HCT116 (cell line): ENCODE results near the gene MARCHF2. TPM values are rescaled to one million over a fixed set of nuclear protein-coding genes. Genes with fewer than 3 reads are reported as not detected.

Experiments
- ATAC-seq: fragments of 200-7000 bp; cut with Tn5 transposase; 2 replicates; pipeline ENCODE4 v1.9.1; 2020; ENCODE audit warnings: mild to moderate bottlenecking, moderate library complexity
- BruUV-seq: library from RNA; stranded (reverse); fragments of 400-500 nt; replicated peaks from 2 replicates; lab custom pipeline; 2021; lab: Mats Ljungman, UMichigan
- CTCF ChIA-PET: fragments of 300-600 bp; sonication (Branson Sonifier 250); formaldehyde crosslinking; loops from one replicate; lab custom pipeline; 2021; ENCODE audit warnings: antibody characterized with exemption; lab: Charles Lee
- POLR2A ChIA-PET: fragments of 300-600, 350-600 bp; sonication (Branson Sonifier 250); formaldehyde crosslinking; loops from one replicate; lab custom pipeline; 2021; ENCODE audit warnings: antibody characterized with exemption; lab: Charles Lee
- RAD21 ChIA-PET, 2 experiments: fragments of 300-600 bp; sonication (Branson Sonifier 250); formaldehyde crosslinking; loops; one replicate each; lab custom pipeline; 2023; ENCODE audit warnings: low total read pairs in 2 of 2; ENCODE audit not compliant: uncharacterized antibody in 2 of 2, unreplicated experiment in 2 of 2, low non-redundant PET in 1 of 2; lab: Charles Lee
- DNase-seq: peaks from one replicate; pipeline ENCODE4 v3.0.0-alpha.2; 2010; ENCODE audit warnings: low read depth, low spot score
- H2AFZ ChIP-seq: fragments of 200-600 bp; shearing (Covaris generic), sonication (generic); 2 replicates; pipeline ENCODE4 v1.6.1; 2017; ENCODE audit warnings: low read depth, mixed run types, mixed read lengths, antibody characterized with exemption, low read length; ENCODE audit not compliant: poor library complexity, severe bottlenecking
- H3K27ac ChIP-seq: 2 replicates; pipeline ENCODE4 v1.5.1; 2012; ENCODE audit warnings: low read depth, low read length
- H3K27me3 ChIP-seq: fragments of 200-600 bp; sonication (generic); 2 replicates; pipeline ENCODE4 v1.6.1; 2016; ENCODE audit warnings: mixed run types, low read length, mixed read lengths; ENCODE audit not compliant: insufficient read depth
- H3K36me3 ChIP-seq, 2 experiments: fragments of 200-500 bp in 1 of 2; fragments of 200-600 bp in 1 of 2; sonication (Bioruptor generic) in 1 of 2; sonication (generic) in 1 of 2; 2 replicates each; pipeline versions ENCODE4 v1.5.1 to v1.6.1; 2014 to 2016; ENCODE audit warnings: low read length in 2 of 2, inconsistent platforms in 1 of 2, mixed read lengths in 1 of 2, mixed run types in 1 of 2; ENCODE audit not compliant: insufficient read depth in 2 of 2, control insufficient read depth in 1 of 2
- H3K4me1 ChIP-seq, 2 experiments: fragments of 200-600 bp in 1 of 2; sonication (generic) in 1 of 2; 2 replicates each; pipeline versions ENCODE4 v1.5.1 to v1.6.1; 2012 to 2017; ENCODE audit warnings: low read length in 2 of 2, inconsistent platforms in 1 of 2, mild to moderate bottlenecking in 1 of 2, mixed read lengths in 1 of 2, mixed run types in 1 of 2, moderate library complexity in 1 of 2; ENCODE audit not compliant: insufficient read depth in 2 of 2, control insufficient read depth in 1 of 2
- H3K4me2 ChIP-seq: fragments of 200-600 bp; sonication (generic); 2 replicates; pipeline ENCODE4 v1.6.1; 2017; ENCODE audit warnings: mixed run types, low read length, mixed read lengths
- H3K4me3 ChIP-seq, 2 experiments: fragments of 200-600 bp in 1 of 2; sonication (generic) in 1 of 2; replicated peaks in 1 of 2; 2 replicates each; pipeline ENCODE4 v1.5.1; 2011 to 2016; ENCODE audit warnings: low read length in 2 of 2, control low read depth in 1 of 2, low read depth in 1 of 2, mild to moderate bottlenecking in 1 of 2, mixed read lengths in 1 of 2, mixed run types in 1 of 2
- H3K79me2 ChIP-seq: fragments of 200-600 bp; sonication (generic); 2 replicates; pipeline ENCODE4 v1.6.1; 2017; ENCODE audit warnings: mild to moderate bottlenecking, mixed run types, low read length, moderate library complexity, mixed read lengths; ENCODE audit not compliant: insufficient read depth
- H3K9ac ChIP-seq: fragments of 200-600 bp; sonication (generic); 2 replicates; pipeline ENCODE4 v1.6.1; 2016; ENCODE audit warnings: low read length, mixed read lengths
- H3K9me2 ChIP-seq: fragments of 200-600 bp; sonication (generic), shearing (Covaris generic); 2 replicates; pipeline ENCODE4 v1.6.1; 2017; ENCODE audit warnings: mixed run types, mild to moderate bottlenecking, moderate library complexity; ENCODE audit not compliant: insufficient read depth
- H3K9me3 ChIP-seq, 2 experiments: fragments of 200-500 bp in 1 of 2; fragments of 200-600 bp in 1 of 2; sonication (Bioruptor generic) in 1 of 2; sonication (generic) in 1 of 2; 2 replicates each; pipeline ENCODE4 v1.6.1; 2014 to 2017; ENCODE audit warnings: low read length in 2 of 2, mixed read lengths in 2 of 2, inconsistent platforms in 1 of 2, low read depth in 1 of 2, mild to moderate bottlenecking in 1 of 2, mixed run types in 1 of 2, moderate library complexity in 1 of 2; ENCODE audit not compliant: control insufficient read depth in 1 of 2, insufficient read depth in 1 of 2
- H4K20me1 ChIP-seq: fragments of 200-600 bp; sonication (generic), shearing (Covaris generic); 2 replicates; pipeline ENCODE4 v1.6.1; 2017; ENCODE audit warnings: mixed run types, mild to moderate bottlenecking, moderate library complexity; ENCODE audit not compliant: insufficient read depth
- EGR1 ChIP-seq: IDR thresholded peaks from 2 replicates; pipeline ENCODE4 v1.6.1; 2012; ENCODE audit warnings: low read depth
- EZH2 ChIP-seq: fragments of 200-600 bp; sonication (generic); IDR thresholded peaks from 2 replicates; pipeline ENCODE4 v1.6.1; 2017; ENCODE audit warnings: antibody characterized with exemption, mixed run types
- JUND ChIP-seq: IDR thresholded peaks from 2 replicates; pipeline ENCODE4 v1.6.1; 2012
- RAD21 ChIP-seq: IDR thresholded peaks from 2 replicates; pipeline ENCODE4 v1.6.1; 2012; ENCODE audit warnings: low read depth, mild to moderate bottlenecking
- SIN3A ChIP-seq: IDR thresholded peaks from 2 replicates; pipeline ENCODE4 v1.6.1; 2012; ENCODE audit warnings: low read depth
- SRF ChIP-seq: IDR thresholded peaks from 2 replicates; pipeline ENCODE4 v1.6.1; 2012; ENCODE audit warnings: low read depth
- TCF7L2 ChIP-seq: IDR thresholded peaks from 2 replicates; pipeline ENCODE4 v1.7.0; 2011; ENCODE audit warnings: borderline replicate concordance, inconsistent platforms; ENCODE audit not compliant: insufficient read depth, insufficient read length; ENCODE audit errors: extremely low read depth
- YY1 ChIP-seq: IDR thresholded peaks from 2 replicates; pipeline ENCODE4 v1.6.1; 2011; ENCODE audit warnings: low read length, low read depth, moderate library complexity, mild to moderate bottlenecking; ENCODE audit not compliant: insufficient replicate concordance; ENCODE audit errors: extremely low read depth
- ZFX ChIP-seq: fragments of 450-650 bp; IDR thresholded peaks from 2 replicates; pipeline ENCODE4 v1.6.1; 2017
- ZNF274 ChIP-seq: fragments of 200-500 bp; sonication (Bioruptor generic); IDR thresholded peaks from 2 replicates; pipeline ENCODE4 v1.6.1; 2014; ENCODE audit warnings: mild to moderate bottlenecking, low read depth, low read length, inconsistent platforms
- intact Hi-C: fragments of 100-400 bp; cut with micrococcal nuclease; formaldehyde crosslinking; loops from 2 replicates; pipeline ENCODE4 v1.10.0; 2022
- total RNA-seq: library from RNA; stranded (reverse); gene quantifications from one replicate; pipeline ENCODE4 v1.2.1, GENCODE V29; 2021; ENCODE audit not compliant: unreplicated experiment
- TF ChIP-seq, protein P1 (sequence below): IDR thresholded peaks from 2 replicates; pipeline ENCODE4 v1.6.1; 2012
- TF ChIP-seq, protein P2 (sequence below), 3 experiments: fragments of 200-600 bp in 1 of 3; sonication (generic) in 1 of 3; IDR thresholded peaks in 2 of 3; conservative IDR thresholded peaks in 1 of 3; 2 replicates each; pipeline ENCODE4 v1.5.1; 2012 to 2017; ENCODE audit warnings: low read depth in 2 of 3, low read length in 2 of 3, antibody characterized with exemption in 1 of 3, borderline replicate concordance in 1 of 3, control low read depth in 1 of 3, mild to moderate bottlenecking in 1 of 3, mixed read lengths in 1 of 3, mixed run types in 1 of 3, moderate library complexity in 1 of 3; ENCODE audit not compliant: insufficient read depth in 1 of 3
- TF ChIP-seq, protein P3 (sequence below): IDR thresholded peaks from 2 replicates; pipeline ENCODE4 v1.6.1; 2012; ENCODE audit warnings: low read depth

MARCHF2 gene
- total RNA-seq, 1 experiment from 2014 or later: 22.5 TPM

DNA sequence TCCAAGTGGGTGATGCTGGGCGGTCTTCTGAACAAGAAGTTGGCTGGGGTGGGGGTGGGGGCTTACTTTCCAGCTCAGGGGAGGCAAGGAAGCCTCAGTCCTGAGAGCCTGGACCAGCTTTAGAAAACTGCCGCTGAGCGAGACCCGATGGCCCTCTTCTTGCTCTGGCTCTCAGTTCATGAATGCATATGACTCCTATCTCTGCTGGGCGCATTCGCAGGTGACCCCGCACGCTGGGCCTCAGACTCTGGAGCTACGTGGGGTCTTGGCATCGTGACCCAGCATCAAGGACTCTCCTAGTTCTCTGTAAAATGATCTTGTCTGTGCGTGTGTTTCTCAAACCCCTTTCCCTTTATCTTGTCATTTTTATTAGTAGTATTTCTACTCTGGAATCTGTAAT lies 69.6 kb downstream of the MARCHF2 start:
- RAD21 ChIA-PET: no interaction called here
- no TSS peak for BruUV-seq
- Histone ChIP-seq H3K9me2 (no peaks in the 10 kb centered on the region), H2AFZ (no peak overlapping the region), H3K79me2 (peaks cover 79% of the 10 kb centered on the region), H3K4me2 (no peak overlapping the region), H3K4me1 (no peaks in the 10 kb centered on the region), H3K9ac (no peak overlapping the region), H3K27me3 (no peaks in the 10 kb centered on the region), H3K4me3 (no peak overlapping the region), H3K27ac (no peak overlapping the region), H3K9me3 (no peaks in the 10 kb centered on the region), H4K20me1 (no peaks in the 10 kb centered on the region; the same call in 1 of the 2 replicates), H3K36me3 (peaks cover 31 to 52% of the 10 kb centered on the region in 2 experiments)
- ATAC-seq (no peak), DNase-seq (no peak)
- no peak for TF ChIP-seq RAD21
- TF ChIP-seq TCF7L2: no peak
- CTCF ChIA-PET: no interaction called here
- intact Hi-C loops: no loop called here
- POLR2A ChIA-PET: interaction anchor here (1.7 kb wide), 1 partner anchor 12 kb away, joined by 3 read pairs; no protein-coding TSS in a partner anchor

DNA sequence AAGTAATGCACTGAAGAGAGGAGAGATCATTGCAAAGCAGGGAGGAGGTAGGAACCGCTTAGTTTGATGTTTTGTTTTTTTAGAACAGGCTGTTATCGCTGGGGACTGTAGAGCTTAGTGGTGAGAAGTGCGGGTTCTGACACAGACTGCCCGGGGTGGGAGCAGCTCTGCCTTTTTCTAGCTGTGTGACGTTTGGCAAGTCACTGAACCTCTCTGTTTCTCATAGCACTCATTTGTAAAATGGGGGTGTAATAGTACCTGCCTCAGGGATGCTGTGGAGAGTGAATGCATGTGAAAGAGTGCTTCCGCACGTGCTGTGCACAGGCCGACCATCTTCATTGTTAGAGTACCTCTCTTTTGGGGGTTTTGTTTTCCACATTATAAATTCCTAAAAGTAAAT lies 70.1 kb downstream of the MARCHF2 start:
- BruUV-seq: no TSS peak
- Histone ChIP-seq H3K9ac (no peak overlapping the region), H3K4me1 (no peaks in the 10 kb centered on the region), H3K9me3 (no peaks in the 10 kb centered on the region), H3K9me2 (no peaks in the 10 kb centered on the region)
- ATAC-seq: no peak
- CTCF ChIA-PET: no interaction called here
- TF ChIP-seq, protein P1, sequence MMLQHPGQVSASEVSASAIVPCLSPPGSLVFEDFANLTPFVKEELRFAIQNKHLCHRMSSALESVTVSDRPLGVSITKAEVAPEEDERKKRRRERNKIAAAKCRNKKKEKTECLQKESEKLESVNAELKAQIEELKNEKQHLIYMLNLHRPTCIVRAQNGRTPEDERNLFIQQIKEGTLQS: no peak
- TF ChIP-seq YY1: no peak
- no peak for TF ChIP-seq ZNF274
- TF ChIP-seq EZH2: no peak
- TF ChIP-seq SIN3A: no peak
- no peak for TF ChIP-seq EGR1
- TF ChIP-seq JUND: no peak
- no peak for TF ChIP-seq SRF
- TF ChIP-seq, protein P2, sequence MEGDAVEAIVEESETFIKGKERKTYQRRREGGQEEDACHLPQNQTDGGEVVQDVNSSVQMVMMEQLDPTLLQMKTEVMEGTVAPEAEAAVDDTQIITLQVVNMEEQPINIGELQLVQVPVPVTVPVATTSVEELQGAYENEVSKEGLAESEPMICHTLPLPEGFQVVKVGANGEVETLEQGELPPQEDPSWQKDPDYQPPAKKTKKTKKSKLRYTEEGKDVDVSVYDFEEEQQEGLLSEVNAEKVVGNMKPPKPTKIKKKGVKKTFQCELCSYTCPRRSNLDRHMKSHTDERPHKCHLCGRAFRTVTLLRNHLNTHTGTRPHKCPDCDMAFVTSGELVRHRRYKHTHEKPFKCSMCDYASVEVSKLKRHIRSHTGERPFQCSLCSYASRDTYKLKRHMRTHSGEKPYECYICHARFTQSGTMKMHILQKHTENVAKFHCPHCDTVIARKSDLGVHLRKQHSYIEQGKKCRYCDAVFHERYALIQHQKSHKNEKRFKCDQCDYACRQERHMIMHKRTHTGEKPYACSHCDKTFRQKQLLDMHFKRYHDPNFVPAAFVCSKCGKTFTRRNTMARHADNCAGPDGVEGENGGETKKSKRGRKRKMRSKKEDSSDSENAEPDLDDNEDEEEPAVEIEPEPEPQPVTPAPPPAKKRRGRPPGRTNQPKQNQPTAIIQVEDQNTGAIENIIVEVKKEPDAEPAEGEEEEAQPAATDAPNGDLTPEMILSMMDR (IDR thresholded peaks at IDR 0.05 in 2 of 3, conservative IDR thresholded peaks at IDR 0.05 in 1 of 3; ENCODE audit: borderline replicate concordance in 1 of 3, insufficient read depth in 1 of 3, low read depth in 2 of 3, low read length in 2 of 3): no peak
- TF ChIP-seq RAD21: no peak
- no peak for TF ChIP-seq TCF7L2
- TF ChIP-seq, protein P3, sequence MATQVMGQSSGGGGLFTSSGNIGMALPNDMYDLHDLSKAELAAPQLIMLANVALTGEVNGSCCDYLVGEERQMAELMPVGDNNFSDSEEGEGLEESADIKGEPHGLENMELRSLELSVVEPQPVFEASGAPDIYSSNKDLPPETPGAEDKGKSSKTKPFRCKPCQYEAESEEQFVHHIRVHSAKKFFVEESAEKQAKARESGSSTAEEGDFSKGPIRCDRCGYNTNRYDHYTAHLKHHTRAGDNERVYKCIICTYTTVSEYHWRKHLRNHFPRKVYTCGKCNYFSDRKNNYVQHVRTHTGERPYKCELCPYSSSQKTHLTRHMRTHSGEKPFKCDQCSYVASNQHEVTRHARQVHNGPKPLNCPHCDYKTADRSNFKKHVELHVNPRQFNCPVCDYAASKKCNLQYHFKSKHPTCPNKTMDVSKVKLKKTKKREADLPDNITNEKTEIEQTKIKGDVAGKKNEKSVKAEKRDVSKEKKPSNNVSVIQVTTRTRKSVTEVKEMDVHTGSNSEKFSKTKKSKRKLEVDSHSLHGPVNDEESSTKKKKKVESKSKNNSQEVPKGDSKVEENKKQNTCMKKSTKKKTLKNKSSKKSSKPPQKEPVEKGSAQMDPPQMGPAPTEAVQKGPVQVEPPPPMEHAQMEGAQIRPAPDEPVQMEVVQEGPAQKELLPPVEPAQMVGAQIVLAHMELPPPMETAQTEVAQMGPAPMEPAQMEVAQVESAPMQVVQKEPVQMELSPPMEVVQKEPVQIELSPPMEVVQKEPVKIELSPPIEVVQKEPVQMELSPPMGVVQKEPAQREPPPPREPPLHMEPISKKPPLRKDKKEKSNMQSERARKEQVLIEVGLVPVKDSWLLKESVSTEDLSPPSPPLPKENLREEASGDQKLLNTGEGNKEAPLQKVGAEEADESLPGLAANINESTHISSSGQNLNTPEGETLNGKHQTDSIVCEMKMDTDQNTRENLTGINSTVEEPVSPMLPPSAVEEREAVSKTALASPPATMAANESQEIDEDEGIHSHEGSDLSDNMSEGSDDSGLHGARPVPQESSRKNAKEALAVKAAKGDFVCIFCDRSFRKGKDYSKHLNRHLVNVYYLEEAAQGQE: no peak
- no peak for TF ChIP-seq ZFX
- TF ChIP-seq, all 23 proteins: peak for 0
- peaks cover 31 to 52% of the 10 kb centered on the region in 2 experiments for H3K36me3 ChIP-seq
- H2AFZ ChIP-seq: no peak overlapping the region
- ChIA-PET POLR2A (interaction anchor here (1.7 kb wide), 1 partner anchor 13 kb away, joined by 3 read pairs; no protein-coding TSS in a partner anchor), RAD21 (no interaction called here)
- no peak overlapping the region for H3K27ac ChIP-seq
- peaks cover 74% of the 10 kb centered on the region for H3K79me2 ChIP-seq
- no peaks in the 10 kb centered on the region; the same call in 1 of the 2 replicates for H4K20me1 ChIP-seq
- H3K27me3 ChIP-seq: no peaks in the 10 kb centered on the region
- DNase-seq: no peak
- H3K4me3 ChIP-seq: no peak overlapping the region
- intact Hi-C loops: no loop called here
- H3K4me2 ChIP-seq: no peak overlapping the region
